Loucy (cell line): ENCODE data around the gene TGM3.

Source experiments
- H2AFZ ChIP-seq: fragments of 200-600 bp; sonication (generic); 2 replicates; pipeline ENCODE4 v1.6.0; 2016; ENCODE audit warnings: antibody characterized with exemption, mild to moderate bottlenecking, low read length, moderate library complexity
- H3F3A ChIP-seq: fragments of 200-600 bp; 2 replicates; pipeline ENCODE4 v1.6.0; 2016; ENCODE audit warnings: antibody characterized with exemption, low read depth, mild to moderate bottlenecking
- H3K27me3 ChIP-seq: fragments of 200-600 bp; sonication (generic); 2 replicates; pipeline ENCODE4 v1.6.1; 2014; ENCODE audit warnings: low read length, mild to moderate bottlenecking; ENCODE audit not compliant: insufficient read depth, poor library complexity, severe bottlenecking
- H3K36me3 ChIP-seq: fragments of 200-600 bp; sonication (generic); 2 replicates; pipeline ENCODE4 v1.6.1; 2016; ENCODE audit warnings: low read length; ENCODE audit not compliant: insufficient read depth
- H3K4me1 ChIP-seq: fragments of 200-600 bp; sonication (generic); 2 replicates; pipeline ENCODE4 v1.5.1; 2014; ENCODE audit warnings: low read length, mild to moderate bottlenecking; ENCODE audit not compliant: insufficient read depth, poor library complexity, severe bottlenecking
- H3K4me2 ChIP-seq: fragments of 200-600 bp; sonication (generic); 2 replicates; pipeline ENCODE4 v1.6.0; 2014; ENCODE audit warnings: antibody characterized with exemption, low read length, low read depth, mild to moderate bottlenecking; ENCODE audit not compliant: poor library complexity, severe bottlenecking
- H3K4me3 ChIP-seq: fragments of 200-600 bp; sonication (generic); 2 replicates; pipeline ENCODE4 v1.5.1; 2014; ENCODE audit warnings: low read length, mild to moderate bottlenecking, mixed read lengths; ENCODE audit not compliant: poor library complexity, severe bottlenecking
- H3K79me2 ChIP-seq: fragments of 200-600 bp; sonication (generic); 2 replicates; pipeline ENCODE4 v1.6.1; 2014; ENCODE audit warnings: low read length; ENCODE audit not compliant: insufficient read depth
- H3K9ac ChIP-seq: fragments of 200-600 bp; sonication (generic); 2 replicates; pipeline ENCODE4 v1.6.0; 2014; ENCODE audit warnings: mild to moderate bottlenecking, low read depth, low read length, moderate library complexity; ENCODE audit not compliant: poor library complexity, severe bottlenecking
- H3K9me2 ChIP-seq: fragments of 200-600 bp; sonication (generic); replicated peaks from 2 replicates; pipeline ENCODE4 v1.6.1; 2016; ENCODE audit warnings: low read depth, low read length, mixed read lengths
- H3K9me3 ChIP-seq: fragments of 200-600 bp; sonication (generic); 2 replicates; pipeline ENCODE4 v1.6.1; 2014; ENCODE audit warnings: mild to moderate bottlenecking, antibody characterized with exemption, low read length, low read depth; ENCODE audit not compliant: insufficient read depth
- H4K20me1 ChIP-seq: fragments of 200-600 bp; sonication (generic); 2 replicates; pipeline ENCODE4 v1.6.0; 2014; ENCODE audit warnings: antibody characterized with exemption, low read length, mild to moderate bottlenecking; ENCODE audit not compliant: insufficient read depth, poor library complexity, severe bottlenecking
- CTCF ChIP-seq: fragments of 200-600 bp; sonication (generic); conservative IDR thresholded peaks from 2 replicates; pipeline ENCODE4 v1.5.1; 2014; ENCODE audit warnings: mild to moderate bottlenecking, antibody characterized with exemption, low read length
- EZH2phosphoT487 ChIP-seq: fragments of 200-600 bp; IDR thresholded peaks from 2 replicates; pipeline ENCODE4 v1.6.1; 2018; ENCODE audit warnings: antibody characterized with exemption, mild to moderate bottlenecking, moderate library complexity, borderline replicate concordance

The TGM3 gene

DNA sequence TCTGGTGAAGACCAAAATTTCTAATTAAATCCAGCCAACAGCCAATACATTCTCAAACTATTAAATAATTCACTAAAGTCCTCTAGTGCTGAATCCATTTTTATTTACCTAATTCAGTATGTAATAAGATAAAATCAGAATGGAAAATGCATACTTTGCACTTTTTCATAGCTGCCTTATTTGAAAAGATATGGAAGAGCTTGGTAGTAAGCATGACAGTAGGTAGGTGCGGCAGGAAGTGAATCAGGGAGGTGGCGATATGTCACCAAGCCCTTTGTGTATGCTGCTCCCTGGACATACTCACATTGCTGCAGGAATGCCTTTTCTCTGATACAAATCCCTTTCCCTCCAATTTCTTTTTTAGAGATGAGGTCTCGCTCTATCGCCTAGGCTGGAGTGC, 10.2 kb upstream of the TGM3 start:
- H2AFZ ChIP-seq, result no peak overlapping the region
- no peaks in the 10 kb centered on the region for H3K9me3 ChIP-seq
- no peak overlapping the region for H3K9ac ChIP-seq
- no peaks in the 10 kb centered on the region for H4K20me1 ChIP-seq
- no peaks in the 10 kb centered on the region for H3F3A ChIP-seq
- no peaks in the 10 kb centered on the region for H3K36me3 ChIP-seq
- H3K4me3 ChIP-seq, result no peak overlapping the region
- H3K4me2 ChIP-seq, result no peak overlapping the region
- H3K9me2 ChIP-seq, result no peaks in the 10 kb centered on the region
- H3K79me2 ChIP-seq, result no peaks in the 10 kb centered on the region
- H3K27me3 ChIP-seq, result no peaks in the 10 kb centered on the region
- H3K4me1 ChIP-seq, result peaks cover 4% of the 10 kb centered on the region
- no peak for TF ChIP-seq EZH2phosphoT487
- TF ChIP-seq CTCF, result no peak

- H3K4me2 ChIP-seq, result no peak overlapping the region
Measured at GRCh38 chr20:2287504-2287903, 8.3 kb upstream of the TGM3 start.

DNA sequence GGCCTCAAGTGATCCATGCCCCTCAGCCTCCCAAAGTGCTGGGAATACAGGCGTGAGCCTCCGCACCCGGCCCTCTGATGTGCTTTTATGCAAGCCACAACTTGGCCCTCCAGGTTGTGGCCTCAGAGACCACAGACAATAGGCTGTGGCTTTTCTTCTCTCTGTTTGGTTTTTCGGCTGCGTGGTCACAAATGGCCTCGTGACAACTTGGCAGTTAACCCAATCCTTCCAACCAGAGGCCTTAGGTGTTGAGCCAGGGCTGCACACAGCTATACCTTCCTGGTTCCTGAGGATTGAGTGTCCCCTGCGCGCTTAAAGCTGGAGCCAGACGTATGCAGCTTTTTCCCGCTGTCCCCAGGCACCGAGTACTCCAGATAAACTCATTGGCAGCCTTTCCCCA, 6.3 kb upstream of the TGM3 start:
- no peaks in the 10 kb centered on the region for H3K9me3 ChIP-seq
- no peak for TF ChIP-seq EZH2phosphoT487
- TF ChIP-seq CTCF, result no peak
- H3K9ac ChIP-seq, result no peak overlapping the region
- no peaks in the 10 kb centered on the region for H3K79me2 ChIP-seq
- no peak overlapping the region for H3K4me2 ChIP-seq
- H3K27me3 ChIP-seq, result no peaks in the 10 kb centered on the region
- H2AFZ ChIP-seq, result no peak overlapping the region
- no peaks in the 10 kb centered on the region for H3K36me3 ChIP-seq
- no peak overlapping the region for H3K4me3 ChIP-seq
- H3F3A ChIP-seq, result no peaks in the 10 kb centered on the region
- H4K20me1 ChIP-seq, result no peaks in the 10 kb centered on the region
- no peaks in the 10 kb centered on the region for H3K9me2 ChIP-seq
- H3K4me1 ChIP-seq, result peaks cover 4% of the 10 kb centered on the region

More at GRCh38 chr20:2287504-2287903, 8.3 kb upstream of the TGM3 start:
- TF ChIP-seq EZH2phosphoT487 (no peak), CTCF (no peak)
- H3K27me3 ChIP-seq, result no peaks in the 10 kb centered on the region
- no peaks in the 10 kb centered on the region for H3F3A ChIP-seq
- H3K9me2 ChIP-seq, result no peaks in the 10 kb centered on the region
- H2AFZ ChIP-seq, result no peak overlapping the region
- H3K4me1 ChIP-seq, result peaks cover 4% of the 10 kb centered on the region
- no peaks in the 10 kb centered on the region for H3K79me2 ChIP-seq
- H4K20me1 ChIP-seq, result no peaks in the 10 kb centered on the region
- H3K4me3 ChIP-seq, result no peak overlapping the region
- no peaks in the 10 kb centered on the region for H3K9me3 ChIP-seq
- no peak overlapping the region for H3K9ac ChIP-seq
- H3K36me3 ChIP-seq, result no peaks in the 10 kb centered on the region
